OCI-LY3 (cell line): ENCODE results near the gene IMP3.

Source experiments
- H2AFZ ChIP-seq: fragments of 200-600, 300-600 bp; shearing (Covaris generic); 2 replicates; pipeline ENCODE4 v1.6.0; 2014; ENCODE audit warnings: antibody characterized with exemption, low read depth, low read length
- H3K27ac ChIP-seq: fragments of 200-600, 300-600 bp; sonication (generic); 2 replicates; pipeline ENCODE4 v1.5.1; 2014; ENCODE audit warnings: mild to moderate bottlenecking, low read length, moderate library complexity, mixed read lengths
- H3K27me3 ChIP-seq: fragments of 200-600, 300-600 bp; sonication (generic); 2 replicates; pipeline ENCODE4 v1.6.1; 2014; ENCODE audit warnings: low read depth, low read length, mixed read lengths
- H3K36me3 ChIP-seq: fragments of 200-600, 300-600 bp; sonication (generic); replicated peaks from 2 replicates; pipeline ENCODE3; 2014; ENCODE audit warnings: low read depth, low read length, mixed read lengths
- H3K4me1 ChIP-seq: fragments of 300-600, 200-600 bp; sonication (generic); 2 replicates; pipeline ENCODE4 v1.6.1; 2014; ENCODE audit warnings: low read length, mixed read lengths
- H3K4me2 ChIP-seq: fragments of 200-600, 300-600 bp; sonication (generic); 2 replicates; pipeline ENCODE4 v1.6.1; 2014; ENCODE audit warnings: low read length, mixed read lengths
- H3K4me3 ChIP-seq: fragments of 300-600, 200-600 bp; sonication (generic); 2 replicates; pipeline ENCODE4 v1.5.1; 2014; ENCODE audit warnings: antibody characterized with exemption, mild to moderate bottlenecking, low read length, moderate library complexity
- H3K79me2 ChIP-seq: fragments of 300-600, 200-600 bp; shearing (Covaris generic); 2 replicates; pipeline ENCODE4 v1.6.1; 2014; ENCODE audit warnings: mild to moderate bottlenecking, low read length, mixed read lengths
- H3K9ac ChIP-seq: fragments of 300-600, 200-600 bp; shearing (Covaris generic); 2 replicates; pipeline ENCODE4 v1.6.0; 2014; ENCODE audit warnings: mild to moderate bottlenecking, low read length, moderate library complexity
- H3K9me3 ChIP-seq: fragments of 200-600, 300-600 bp; shearing (Covaris generic); 2 replicates; pipeline ENCODE4 v1.6.1; 2014; ENCODE audit warnings: low read length, mixed read lengths; ENCODE audit not compliant: insufficient read depth
- H4K20me1 ChIP-seq: fragments of 200-600, 300-600 bp; sonication (generic); 2 replicates; pipeline ENCODE4 v1.6.1; 2016; ENCODE audit warnings: low read length, mixed read lengths; ENCODE audit not compliant: insufficient read depth
- CTCF ChIP-seq: fragments of 200-600, 300-600 bp; sonication (generic); IDR thresholded peaks from 2 replicates; pipeline ENCODE4 v1.5.1; 2014; ENCODE audit warnings: antibody characterized with exemption, low read length, low read depth
- EZH2phosphoT487 ChIP-seq: fragments of 200-600 bp; shearing (Covaris generic); IDR thresholded peaks from 2 replicates; pipeline ENCODE4 v1.6.1; 2018; ENCODE audit warnings: antibody characterized with exemption, mixed run types, low read depth

The IMP3 gene

GRCh38 chr15:75674366-75674765 is 34.3 kb upstream of the IMP3 start:
- Histone ChIP-seq H3K4me3 (no peak overlapping the region), H2AFZ (no peak overlapping the region), H3K27ac (no peak overlapping the region), H3K4me2 (no peak overlapping the region), H3K27me3 (peaks cover 4% of the 10 kb centered on the region; the same call in 1 of the 2 replicates), H3K9ac (no peak overlapping the region), H3K9me3 (no peaks in the 10 kb centered on the region), H3K79me2 (no peaks in the 10 kb centered on the region), H3K36me3 (no peaks in the 10 kb centered on the region), H4K20me1 (no peaks in the 10 kb centered on the region), H3K4me1 (no peaks in the 10 kb centered on the region)
- TF ChIP-seq CTCF (no peak), EZH2phosphoT487 (no peak)

GRCh38 chr15:75673426-75674235 is 33.6 kb upstream of the IMP3 start:
- Histone ChIP-seq H3K4me2 (no peak overlapping the region), H3K4me3 (no peak overlapping the region), H3K9ac (no peak overlapping the region), H3K36me3 (no peaks in the 10 kb centered on the region), H3K27ac (no peak overlapping the region), H3K27me3 (no peaks in the 10 kb centered on the region; the same call in 1 of the 2 replicates), H3K4me1 (no peaks in the 10 kb centered on the region), H2AFZ (no peak overlapping the region), H3K79me2 (no peaks in the 10 kb centered on the region), H3K9me3 (no peaks in the 10 kb centered on the region), H4K20me1 (no peaks in the 10 kb centered on the region)
- TF ChIP-seq EZH2phosphoT487 (no peak), CTCF (no peak)

- no peak overlapping the region for H2AFZ ChIP-seq
- H3K27ac ChIP-seq, result no peak overlapping the region
- H3K36me3 ChIP-seq, result no peaks in the 10 kb centered on the region
- no peaks in the 10 kb centered on the region for H3K27me3 ChIP-seq
- no peak overlapping the region for H3K9ac ChIP-seq
- H3K4me3 ChIP-seq, result no peak overlapping the region
- no peaks in the 10 kb centered on the region for H3K4me1 ChIP-seq
- no peaks in the 10 kb centered on the region for H3K79me2 ChIP-seq
- no peak overlapping the region for H3K4me2 ChIP-seq
- TF ChIP-seq CTCF, result no peak
- no peak for TF ChIP-seq EZH2phosphoT487
- H3K9me3 ChIP-seq, result no peaks in the 10 kb centered on the region
- H4K20me1 ChIP-seq, result no peaks in the 10 kb centered on the region
Observed at GRCh38 chr15:75672646-75673425, 32.8 kb upstream of the IMP3 start.
